Measurements from ENCODE around the gene GSN. TPM values are rescaled to one million over a fixed set of nuclear protein-coding genes. Genes with fewer than 3 reads are reported as not detected.

GSN gene
- total RNA-seq, 1 experiment from 2014 or later = 13.8 TPM

DNA sequence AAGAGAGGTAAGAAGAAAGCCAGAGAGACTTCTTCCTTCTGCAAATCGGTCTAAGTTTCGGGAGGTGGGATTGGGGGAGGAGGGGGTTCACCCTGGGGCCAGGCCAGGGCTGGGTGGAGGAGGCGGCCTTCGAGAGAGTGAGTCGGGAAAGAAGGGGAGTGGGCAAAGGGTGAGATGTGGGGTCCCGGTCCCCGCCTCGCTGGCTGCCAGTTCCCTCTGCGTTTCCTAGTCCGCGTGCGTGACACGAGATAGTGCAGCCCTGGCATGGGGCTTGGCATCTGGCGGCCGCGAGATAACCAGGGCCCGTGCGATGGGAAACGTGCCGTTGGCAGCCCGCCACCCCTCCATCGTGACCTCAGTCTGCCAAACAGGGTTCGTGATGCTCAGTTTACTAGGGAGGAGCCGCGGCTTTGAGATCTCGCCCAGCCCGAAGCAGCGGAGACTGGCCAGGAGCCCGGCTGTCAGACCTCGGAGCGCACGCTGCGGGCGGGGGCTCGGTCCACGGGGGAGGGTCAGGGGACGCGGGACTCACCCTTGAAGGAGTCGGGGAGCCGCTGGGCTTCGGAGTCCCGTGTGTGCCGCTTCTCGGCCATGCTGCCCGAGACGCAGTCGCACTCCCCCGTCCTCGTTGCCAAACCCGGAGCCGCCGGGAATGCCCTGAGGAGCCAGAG is 101.8 kb downstream of the GSN start, which contains the start of gene STOM:
Gene STOM, minus strand, starts transcription at position 656 of the 671 bp plus-strand sequence. Its CDS starts 63 bp downstream, at position 593.
- no peak for DNase-seq (ENCODE audit: low read depth)
- in situ Hi-C loops (cut with HindIII; ENCODE audit: low pct_unique_long_range_greater_than_20kb, low sequenced_read_pairs) = no loop called here

DNA sequence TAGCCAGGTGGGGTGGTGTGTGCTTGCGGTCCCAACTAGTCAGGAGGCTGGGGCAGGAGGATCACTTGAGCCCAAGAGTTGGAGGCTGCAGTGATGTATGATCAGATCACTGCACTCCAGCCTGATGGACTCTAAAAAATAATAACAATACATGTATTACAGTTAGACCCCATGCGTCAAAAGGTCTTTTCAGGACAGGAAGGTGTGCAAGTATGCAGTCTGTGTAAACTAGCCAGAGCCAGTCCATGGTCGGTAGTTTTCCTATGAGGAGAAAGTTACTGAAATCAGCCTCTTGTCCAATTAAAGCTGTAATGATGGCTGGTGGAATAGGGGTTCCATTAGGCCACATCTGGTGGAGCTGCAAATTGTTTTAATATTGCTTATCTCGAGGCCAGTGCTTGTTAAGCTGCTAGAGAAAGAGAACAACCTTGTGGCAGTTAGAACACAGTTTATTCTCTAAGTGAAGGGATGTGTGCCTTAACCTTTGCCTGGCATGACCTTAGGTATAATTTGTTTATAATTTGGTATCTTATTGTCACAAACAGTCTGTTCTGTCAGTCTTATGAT is 103.6 kb downstream of the GSN start:
- in situ Hi-C loops (cut with HindIII; ENCODE audit: low pct_unique_long_range_greater_than_20kb, low sequenced_read_pairs) = no loop called here
- no peak for DNase-seq (ENCODE audit: low read depth)

DNA sequence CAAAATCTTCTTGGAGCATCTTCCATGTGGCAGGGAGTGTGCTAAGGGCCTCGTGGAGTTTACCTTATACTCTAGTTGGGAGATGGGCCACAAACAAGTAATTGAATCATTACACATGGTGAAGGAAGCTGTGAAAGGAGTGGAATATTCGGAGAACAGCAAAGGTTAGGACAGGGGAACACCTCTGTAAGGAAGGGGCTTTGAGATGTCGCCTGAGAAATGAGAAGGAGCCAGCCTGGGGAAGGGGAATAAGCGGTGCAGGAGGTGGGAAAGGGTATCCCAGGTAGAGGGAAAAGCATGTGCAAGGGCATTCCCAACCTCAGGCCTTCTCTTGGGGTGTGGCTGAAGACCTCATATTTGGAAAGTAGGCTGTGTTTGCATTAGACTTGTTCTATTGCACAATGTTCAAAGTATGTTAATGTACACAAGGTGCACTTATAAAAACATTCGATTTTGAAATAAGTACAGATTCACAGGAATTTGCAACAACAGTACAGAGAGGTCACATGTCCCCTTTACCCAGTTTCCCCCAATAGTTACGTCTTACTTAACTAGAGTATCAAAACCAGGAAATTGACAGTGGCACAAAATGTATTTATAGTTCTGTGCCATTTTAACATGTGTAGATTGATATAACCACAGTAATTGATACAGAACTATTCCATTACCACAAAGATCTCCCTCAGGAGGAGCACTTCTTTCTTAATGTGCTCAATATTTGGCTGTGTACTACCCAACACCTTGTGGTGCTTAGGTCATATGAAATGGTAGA is 104.5 kb downstream of the GSN start:
- in situ Hi-C loops (cut with HindIII; ENCODE audit: low pct_unique_long_range_greater_than_20kb, low sequenced_read_pairs) = no loop called here
- DNase-seq (ENCODE audit: low read depth) = no peak

DNA sequence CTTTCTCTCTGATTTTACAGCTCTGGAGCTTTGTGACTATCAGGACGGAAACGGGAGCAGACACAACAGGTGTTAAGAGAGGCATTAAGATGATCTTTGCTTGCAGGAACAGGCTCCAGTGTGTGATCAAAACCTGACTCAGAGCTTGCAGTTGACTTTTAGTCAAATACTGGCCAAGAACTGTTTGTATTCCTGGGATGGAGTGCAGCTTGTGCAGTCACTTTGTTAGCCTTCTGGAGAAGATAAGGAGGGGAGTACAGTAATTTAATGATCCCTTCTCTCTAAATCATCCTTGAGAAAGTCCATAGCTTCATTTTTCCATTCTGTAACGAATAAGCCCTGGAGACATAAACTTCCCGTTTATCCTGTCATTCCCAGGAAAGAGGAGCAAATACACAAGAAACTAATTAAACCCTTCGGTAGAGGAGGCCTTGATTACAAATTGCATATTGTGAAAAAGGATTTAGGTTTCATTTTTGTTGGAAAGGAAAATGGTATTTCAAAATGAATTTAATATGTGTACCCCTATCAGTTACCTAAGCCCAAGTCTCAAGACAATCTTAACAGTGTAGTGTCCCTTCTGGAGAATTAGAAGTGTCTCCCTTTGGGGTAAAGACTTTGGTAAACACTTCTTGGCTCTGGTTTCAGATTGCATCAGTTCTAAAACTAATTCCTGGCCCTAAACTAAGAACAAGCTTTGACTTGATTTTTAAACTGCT is 105.2 kb downstream of the GSN start:
- no peak for DNase-seq (ENCODE audit: low read depth)
- in situ Hi-C loops (cut with HindIII; ENCODE audit: low pct_unique_long_range_greater_than_20kb, low sequenced_read_pairs) = no loop called here

DNA sequence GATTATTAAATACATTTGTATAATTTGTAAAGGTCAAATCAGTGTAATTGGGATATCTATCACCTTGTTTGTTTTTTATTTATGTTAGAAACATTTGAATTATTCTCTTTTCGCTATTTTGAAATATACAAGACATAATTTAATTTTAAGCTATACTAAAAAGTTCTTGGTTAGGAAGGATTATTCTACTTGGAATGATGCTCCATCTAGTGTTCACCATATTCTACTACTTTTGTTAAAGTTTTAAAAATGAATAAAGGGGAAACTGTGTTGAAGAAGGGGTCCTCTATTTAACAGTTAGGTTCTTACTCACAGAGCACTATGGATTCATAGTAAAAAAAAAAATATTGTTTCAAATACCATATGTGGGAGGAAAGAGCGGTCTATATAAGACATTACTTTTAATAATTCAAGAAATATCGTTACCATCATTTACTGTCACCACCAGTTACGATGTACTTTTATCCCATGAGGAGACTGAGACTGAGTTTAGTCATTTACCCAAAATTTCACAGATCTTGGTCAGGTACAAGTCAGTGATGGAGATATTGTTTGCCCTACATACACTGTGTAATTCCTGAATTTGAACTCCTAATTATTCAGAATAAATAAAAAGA is 108.4 kb downstream of the GSN start:
- no peak for DNase-seq (ENCODE audit: low read depth)
- in situ Hi-C loops (cut with HindIII; ENCODE audit: low pct_unique_long_range_greater_than_20kb, low sequenced_read_pairs) = no loop called here

DNA sequence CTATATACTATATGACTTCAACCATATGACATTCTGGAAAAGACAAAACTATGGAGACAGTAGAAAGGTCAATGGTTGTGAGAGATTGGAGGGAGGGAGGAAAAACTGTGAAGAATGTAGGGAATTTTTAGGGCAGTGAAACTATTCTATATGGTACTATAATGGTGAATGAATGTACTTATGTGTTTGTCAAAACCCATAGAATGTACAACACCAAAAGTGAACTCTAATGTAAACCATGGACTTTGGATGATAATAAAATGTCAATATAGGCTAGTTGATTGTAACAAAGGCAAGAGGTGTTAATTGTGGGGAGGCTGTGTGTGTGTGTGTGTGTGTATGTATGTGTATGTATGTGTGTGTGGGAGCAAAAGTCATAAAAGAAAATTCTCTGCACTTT is 112.9 kb downstream of the GSN start:
- in situ Hi-C loops (cut with HindIII; ENCODE audit: low pct_unique_long_range_greater_than_20kb, low sequenced_read_pairs) = no loop called here
- DNase-seq (ENCODE audit: low read depth) = no peak

Other genes starting within 250 kb of the GSN start
- gene C5, start 217.9 kb upstream of the GSN start, total RNA-seq (2014; rRNA removed; shearing (Covaris generic); ENCODE audit: low replicate concordance) = 0.96 and 1.9 TPM in 2 replicates
- 1.7 and 21.5 TPM in 2 replicates for gene CNTRL, start 193.2 kb upstream of the GSN start, total RNA-seq (2014; rRNA removed; shearing (Covaris generic); ENCODE audit: low replicate concordance)
- gene RAB14, start 66.3 kb upstream of the GSN start, total RNA-seq (2014; rRNA removed; shearing (Covaris generic); ENCODE audit: low replicate concordance) = 19.0 and 19.2 TPM in 2 replicates
- 49.2 and 72.4 TPM in 2 replicates for gene STOM, start 102.1 kb downstream of the GSN start, total RNA-seq (2014; rRNA removed; shearing (Covaris generic); ENCODE audit: low replicate concordance)
- gene GGTA1, start 231.7 kb downstream of the GSN start, total RNA-seq (2014; rRNA removed; shearing (Covaris generic); ENCODE audit: low replicate concordance) = not detected in 2 replicates